Pancreas (tissue), 10 donors: Measurements from ENCODE around the gene GABRR2. TPM values are rescaled to one million over a fixed set of nuclear protein-coding genes. Genes with fewer than 3 reads are reported as not detected.

Experiments used
- ATAC-seq, 4 donors: fragments of 200-7000 bp; cut with Tn5 transposase; one replicate each; pipeline versions ENCODE4 v1.8.0 to v1.9.1; 2020; ENCODE audit warnings: mild to moderate bottlenecking in 4 of 4, moderate library complexity in 4 of 4
- DNase-seq, 6 donors: peaks; one replicate each; pipeline ENCODE4 v3.0.0-alpha.2; 2020
- FAIRE-seq: peaks from 2 replicates; lab custom pipeline; 2012; peaks lifted over from hg19 to GRCh38; lab: Jason Lieb, UNC
- H3K27ac ChIP-seq, 4 donors: fragments of 200-600 bp; sonication (generic); 1 replicate in 3 of 4; 2 replicates in 1 of 4; pipeline versions ENCODE4 v1.5.0 to v1.8.0; 2020
- H3K27me3 ChIP-seq, 4 donors: fragments of 200-600 bp; one replicate each; pipeline ENCODE4 v1.8.0; 2021
- H3K36me3 ChIP-seq, 3 donors: fragments of 200-600 bp; sonication (generic) in 1 of 3; one replicate each; pipeline versions ENCODE4 v1.5.0 to v1.8.0; 2020 to 2021
- H3K4me1 ChIP-seq, 3 donors: fragments of 200-600 bp; one replicate each; pipeline ENCODE4 v1.8.0; 2021
- H3K4me3 ChIP-seq, 4 donors: fragments of 200-600 bp; sonication (generic) in 2 of 4; one replicate each; pipeline versions ENCODE4 v1.5.0 to v1.8.0; 2020 to 2021
- H3K9me3 ChIP-seq, 4 donors: fragments of 200-600 bp; one replicate each; pipeline ENCODE4 v1.8.0; 2021
- WGBS, 2 donors: extraction: QIAGEN DNeasy Blood & Tissue Kit; methylation state at CpG; one replicate each; pipeline ENCODE4 v1.1.7; 2013; 5-methylcytosine and 5-hydroxymethylcytosine counted together
- intact Hi-C, 3 donors: fragments of 100-400 bp; cut with DNase I; formaldehyde crosslinking; loops; one replicate each; pipeline versions ENCODE4 v1.11.1 to v1.14.2; 2022
- polyA plus RNA-seq, 2 donors: library from polyadenylated mRNA; stranded (reverse); fragments of 200-250 nt; gene quantifications; one replicate each; pipeline ENCODE4 v1.2.3, GENCODE V29; 2013
- total RNA-seq, 6 donors: library from RNA; stranded (reverse); fragmentation: NEBNext Ultra II Directional in 4 of 6; extraction: Animal tissue kit (Norgen Biotek cat#: 25700) in 4 of 6; gene quantifications; one replicate each; pipeline versions ENCODE4 v1.2.1 to v1.2.4, GENCODE V29; 2021 to 2023
- TF ChIP-seq, protein P1 (sequence below), 4 donors: fragments of 200-600 bp; sonication (generic) in 3 of 4; IDR thresholded peaks; one replicate each; pipeline versions ENCODE4 v1.5.0 to v1.8.0; 2021; ENCODE audit warnings: antibody characterized with exemption in 4 of 4
- donor health status: healthy with polysubstance abuse.
- donor health status: DM: no; HTN: no; CAD: no; lungs with moderate emphysema.
- donor health status: DM: no; HTN: no; CAD: no.
- donor health status: control.
- donor health status: control.
- donor health status: Bipolar disorder and iron deficiency.
- donor health status: DM: yes; HTN: yes; CAD: no.
- donor health status: DM: no; HTN: no; CAD: no.
- donor health status: DM: no; HTN: no; CAD: no.
- donor health status: DM: yes; HTN: yes; CAD: no.

GABRR2 gene
- total and polyA plus RNA-seq, 8 donors: 0.14 to 0.75 (median 0.27) TPM; not detected in 1

DNA sequence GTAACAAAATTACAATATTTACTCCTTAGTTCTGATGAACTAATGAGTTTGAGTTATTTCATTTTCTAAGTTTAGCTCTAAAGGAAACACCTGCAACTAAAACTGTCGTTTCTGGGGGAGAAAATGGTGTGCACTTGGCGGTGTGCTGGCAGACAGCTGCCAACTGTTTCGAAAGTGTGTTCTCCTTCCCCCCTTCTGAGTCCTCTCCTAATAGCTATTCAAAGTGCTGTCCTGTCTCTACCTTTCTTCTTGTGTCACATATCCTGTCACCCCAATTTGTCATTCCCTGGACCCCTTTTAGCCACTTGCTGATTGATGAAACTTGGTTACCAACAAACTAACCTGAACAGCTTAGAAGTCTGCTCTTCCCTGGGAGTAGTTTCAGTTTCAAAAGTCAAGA, 42.3 kb upstream of the GABRR2 start:
- no peaks in the 10 kb centered on the region for H3K9me3 ChIP-seq
- TF ChIP-seq, protein P1, sequence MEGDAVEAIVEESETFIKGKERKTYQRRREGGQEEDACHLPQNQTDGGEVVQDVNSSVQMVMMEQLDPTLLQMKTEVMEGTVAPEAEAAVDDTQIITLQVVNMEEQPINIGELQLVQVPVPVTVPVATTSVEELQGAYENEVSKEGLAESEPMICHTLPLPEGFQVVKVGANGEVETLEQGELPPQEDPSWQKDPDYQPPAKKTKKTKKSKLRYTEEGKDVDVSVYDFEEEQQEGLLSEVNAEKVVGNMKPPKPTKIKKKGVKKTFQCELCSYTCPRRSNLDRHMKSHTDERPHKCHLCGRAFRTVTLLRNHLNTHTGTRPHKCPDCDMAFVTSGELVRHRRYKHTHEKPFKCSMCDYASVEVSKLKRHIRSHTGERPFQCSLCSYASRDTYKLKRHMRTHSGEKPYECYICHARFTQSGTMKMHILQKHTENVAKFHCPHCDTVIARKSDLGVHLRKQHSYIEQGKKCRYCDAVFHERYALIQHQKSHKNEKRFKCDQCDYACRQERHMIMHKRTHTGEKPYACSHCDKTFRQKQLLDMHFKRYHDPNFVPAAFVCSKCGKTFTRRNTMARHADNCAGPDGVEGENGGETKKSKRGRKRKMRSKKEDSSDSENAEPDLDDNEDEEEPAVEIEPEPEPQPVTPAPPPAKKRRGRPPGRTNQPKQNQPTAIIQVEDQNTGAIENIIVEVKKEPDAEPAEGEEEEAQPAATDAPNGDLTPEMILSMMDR (IDR thresholded peaks at IDR 0.05): no peak
- H3K27ac ChIP-seq: no peak overlapping the region
- no peaks in the 10 kb centered on the region for H3K4me1 ChIP-seq
- H3K36me3 ChIP-seq: no peaks in the 10 kb centered on the region
- no peak for FAIRE-seq
- ATAC-seq: no peak
- DNase-seq: no peak
- no peak overlapping the region for H3K4me3 ChIP-seq
- intact Hi-C loops: no loop called here
- 36 to 66% methylated on average over 3 of the region's 3 CpGs for WGBS, 2 donors
- no peaks in the 10 kb centered on the region for H3K27me3 ChIP-seq

DNA sequence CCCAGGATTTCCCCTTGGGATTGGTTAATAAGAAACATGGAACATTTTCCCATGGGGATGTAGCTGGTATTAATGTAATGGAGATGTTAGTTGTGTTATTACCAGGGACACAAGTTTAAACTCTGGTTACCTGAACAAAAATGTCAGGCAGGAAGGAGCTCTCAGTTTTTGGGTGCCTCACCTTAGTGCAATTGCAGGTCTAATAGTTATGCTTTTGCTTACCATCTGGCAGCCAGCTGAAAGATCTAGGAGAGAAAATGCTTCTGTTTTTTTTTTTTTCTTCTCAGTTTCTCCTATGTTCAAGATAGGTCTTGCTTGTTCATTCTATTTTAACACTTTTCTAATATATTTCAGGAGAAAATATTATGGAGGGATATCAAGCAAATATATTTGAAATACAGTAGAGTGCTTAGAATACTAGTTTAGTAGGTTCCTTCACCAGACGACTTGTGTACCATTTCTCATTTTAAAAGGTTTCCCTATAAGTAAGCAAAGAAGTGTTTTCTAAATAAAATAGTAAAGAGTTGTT, 41.6 kb upstream of the GABRR2 start:
- intact Hi-C loops: no loop called here
- ATAC-seq: no peak
- FAIRE-seq: no peak
- Histone ChIP-seq H3K4me3 (no peak overlapping the region), H3K27ac (no peak overlapping the region), H3K9me3 (no peaks in the 10 kb centered on the region), H3K4me1 (no peaks in the 10 kb centered on the region), H3K36me3 (no peaks in the 10 kb centered on the region), H3K27me3 (no peaks in the 10 kb centered on the region)
- TF ChIP-seq, protein P1 (IDR thresholded peaks at IDR 0.05): no peak
- WGBS, 2 donors: 45 to 63% methylated on average over 1 of the region's 1 CpG
- no peak for DNase-seq

DNA sequence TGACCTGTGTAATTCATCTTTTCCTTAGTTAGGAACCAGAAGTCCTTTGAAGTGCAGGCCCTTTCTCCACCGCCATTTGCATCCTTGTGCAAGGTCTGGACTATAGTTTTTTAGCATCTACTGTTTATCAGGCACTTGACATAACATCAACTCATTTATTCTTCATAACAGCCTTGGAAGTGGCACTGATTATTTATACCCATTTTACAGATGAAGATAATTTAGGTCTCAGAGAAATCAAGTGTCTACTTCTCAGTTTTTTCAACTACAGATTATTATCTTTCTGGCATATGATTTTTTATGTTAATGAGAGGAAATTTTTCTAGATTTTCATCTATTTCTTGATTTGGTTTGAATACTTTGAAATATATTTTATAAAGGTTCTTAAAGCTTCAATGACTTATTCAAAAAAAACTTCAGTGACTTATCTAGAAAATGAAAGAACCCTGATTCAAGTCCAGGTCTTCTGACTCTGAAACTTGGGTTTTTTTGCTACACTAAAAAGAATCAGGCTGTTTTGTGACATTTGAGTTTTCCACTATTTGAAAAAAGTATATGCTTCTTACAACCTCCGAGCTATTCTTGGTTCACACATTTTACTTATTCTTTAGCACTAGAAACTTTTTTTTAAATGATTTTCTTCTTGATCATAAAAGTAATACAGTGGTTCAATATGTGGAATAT, 40.6 kb upstream of the GABRR2 start:
- no peak for FAIRE-seq
- no peak for DNase-seq
- Histone ChIP-seq H3K4me3 (no peak overlapping the region), H3K27ac (no peak overlapping the region), H3K9me3 (no peaks in the 10 kb centered on the region), H3K4me1 (peaks cover 0 to 4% (median 0%) of the 10 kb centered on the region in 3 donors), H3K27me3 (no peaks in the 10 kb centered on the region), H3K36me3 (no peaks in the 10 kb centered on the region)
- intact Hi-C loops: no loop called here
- no peak for ATAC-seq
- WGBS, 2 donors: 94 to 97% methylated on average over 2 of the region's 2 CpGs
- TF ChIP-seq, protein P1 (IDR thresholded peaks at IDR 0.05): no peak

DNA sequence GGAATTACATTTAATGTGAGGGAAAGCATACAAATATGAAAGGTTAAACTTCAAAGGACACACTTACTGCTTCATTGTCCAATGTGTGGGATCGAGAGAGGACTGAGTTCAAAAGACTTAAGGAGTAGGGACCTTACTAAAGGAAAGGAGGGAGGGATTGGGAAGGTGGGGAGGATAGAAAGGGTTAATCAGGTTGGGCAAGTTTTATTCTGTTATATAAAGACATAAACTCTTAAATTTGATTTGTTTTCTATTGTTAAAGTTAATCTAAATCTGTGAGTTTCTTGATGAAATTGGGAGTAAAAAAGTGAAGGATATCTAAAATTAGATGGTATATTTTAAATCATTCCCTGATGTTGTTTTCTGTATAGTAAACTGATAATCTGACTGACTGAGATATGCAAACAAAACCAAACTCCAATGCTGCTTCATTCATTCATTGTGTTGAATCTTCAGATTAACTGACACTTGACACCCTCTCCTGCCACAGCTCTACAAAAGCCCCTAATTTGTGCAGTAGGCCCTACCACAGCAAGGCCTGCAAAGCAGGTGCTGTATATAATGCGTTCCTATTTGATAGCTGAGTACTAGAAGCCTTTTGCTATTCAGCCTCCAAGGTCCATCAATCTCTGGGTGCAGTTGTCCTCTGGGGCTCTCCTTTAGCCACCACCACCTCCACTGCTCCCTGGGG, 38.7 kb upstream of the GABRR2 start:
- DNase-seq (no peak), FAIRE-seq (no peak), ATAC-seq (no peak)
- peaks cover 0 to 15% (median 0%) of the 10 kb centered on the region in 3 donors for H3K4me1 ChIP-seq
- no peak overlapping the region for H3K27ac ChIP-seq
- TF ChIP-seq, protein P1 (IDR thresholded peaks at IDR 0.05): no peak
- WGBS, 2 donors: 90 to 98% methylated on average over 2 of the region's 2 CpGs
- no peaks in the 10 kb centered on the region for H3K27me3 ChIP-seq
- H3K9me3 ChIP-seq: no peaks in the 10 kb centered on the region
- intact Hi-C loops: no loop called here
- H3K36me3 ChIP-seq: no peaks in the 10 kb centered on the region
- H3K4me3 ChIP-seq: peak overlapping the region in 1 of 4 donors; percentile 64
